Ammon's horn (tissue), 1 donor: Measurements from ENCODE around the gene SLC7A14.

ENCODE experiments used
- DNase-seq: peaks from one replicate; pipeline ENCODE4 v3.0.0-alpha.2; 2016; ENCODE audit warnings: low spot score

SLC7A14 gene

DNA sequence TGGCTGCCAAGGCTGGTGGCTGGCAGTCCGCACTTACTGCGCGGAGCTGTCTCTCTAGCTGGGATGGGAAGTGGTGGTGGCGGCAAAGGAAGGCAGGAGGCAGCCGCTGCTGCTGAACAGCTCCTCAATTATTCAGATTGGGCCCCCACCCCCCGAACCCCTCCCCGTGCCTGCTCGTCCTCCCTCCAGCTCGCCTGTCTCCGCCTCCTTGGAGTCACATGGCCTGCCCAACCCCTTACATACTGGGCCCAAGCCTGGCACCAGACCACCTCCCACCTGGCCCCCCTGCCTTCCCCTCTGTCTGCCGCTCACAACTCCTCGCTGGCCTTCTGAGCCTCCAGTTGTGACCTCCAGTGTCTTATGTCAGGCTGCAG lies at the start of gene SLC7A14:
TSS of gene SLC7A14 (minus strand) at position 139 of the 374 bp plus-strand sequence. CDS start 59,139 bp downstream, outside the sequence.
- peak; percentile 78 for DNase-seq

DNA sequence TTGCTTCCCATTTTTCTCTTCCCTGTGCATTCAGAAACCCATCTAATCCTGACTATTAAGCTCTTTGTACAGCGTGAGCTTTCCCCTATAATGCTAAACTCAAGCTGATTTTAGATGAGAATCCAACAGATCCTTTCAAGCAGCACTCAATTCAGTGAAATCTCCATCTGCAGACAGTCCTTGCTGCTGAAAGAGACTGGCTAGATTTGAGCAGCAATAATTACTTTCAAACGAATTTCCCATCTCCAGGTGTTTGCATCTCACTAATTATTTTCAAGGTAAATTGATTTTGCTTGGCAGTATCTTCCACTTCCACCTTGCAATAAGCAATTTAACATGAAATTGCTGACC lies 49.5 kb upstream of the SLC7A14 start:
- no peak for DNase-seq

DNA sequence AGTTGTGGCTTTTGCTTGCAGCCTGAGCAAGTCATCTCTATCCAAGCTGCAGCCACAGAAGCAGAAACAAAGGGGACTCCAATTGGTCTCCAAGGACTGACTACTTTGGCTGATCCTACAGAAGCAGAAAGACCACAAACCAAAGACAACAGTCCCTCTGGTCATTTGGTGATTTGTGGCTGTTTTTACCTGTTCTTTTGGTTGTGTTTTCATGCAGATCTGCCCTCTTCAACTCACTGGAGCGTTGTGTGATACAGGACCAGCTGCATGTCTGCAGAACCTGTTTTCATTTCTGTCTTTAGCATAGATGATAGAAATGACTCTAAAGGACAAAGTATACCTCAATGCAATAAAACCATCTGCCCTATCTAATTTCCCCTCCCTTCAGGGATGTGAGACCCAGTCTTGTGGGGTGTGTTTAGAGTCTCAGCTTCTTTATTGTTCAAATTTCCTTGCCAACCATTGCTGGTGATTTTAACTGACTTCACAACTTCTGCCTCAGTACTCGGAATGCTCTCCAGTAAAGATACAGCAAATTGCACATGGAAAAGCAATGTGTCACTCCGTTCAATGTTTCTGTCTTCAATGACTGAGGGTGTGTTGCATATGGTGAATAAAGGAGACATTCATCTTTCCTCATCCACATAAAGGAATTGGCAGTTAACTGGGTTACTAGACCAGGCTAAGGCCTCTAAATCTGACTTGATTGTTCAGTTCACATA lies 48.9 kb upstream of the SLC7A14 start:
- no peak for DNase-seq

DNA sequence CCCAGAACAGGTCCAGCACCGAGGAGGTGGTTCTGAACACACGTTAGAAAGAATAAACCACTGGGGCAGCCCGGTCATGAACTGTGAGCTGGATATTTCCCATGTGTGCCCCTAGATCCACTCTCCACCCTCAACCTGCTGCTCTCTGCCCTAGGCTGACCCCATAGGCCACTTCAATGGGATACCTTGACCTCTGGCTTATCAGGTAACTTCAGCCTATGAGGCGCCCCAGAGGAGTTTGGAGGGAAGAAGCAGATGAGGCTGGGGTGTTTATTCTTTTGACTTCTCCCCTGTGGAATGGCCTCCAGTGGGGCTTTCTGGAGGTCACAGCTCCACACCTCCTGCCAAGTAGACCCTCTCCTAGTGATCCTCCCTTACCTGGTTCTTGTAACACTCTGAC lies 47.7 kb upstream of the SLC7A14 start:
- no peak for DNase-seq

DNA sequence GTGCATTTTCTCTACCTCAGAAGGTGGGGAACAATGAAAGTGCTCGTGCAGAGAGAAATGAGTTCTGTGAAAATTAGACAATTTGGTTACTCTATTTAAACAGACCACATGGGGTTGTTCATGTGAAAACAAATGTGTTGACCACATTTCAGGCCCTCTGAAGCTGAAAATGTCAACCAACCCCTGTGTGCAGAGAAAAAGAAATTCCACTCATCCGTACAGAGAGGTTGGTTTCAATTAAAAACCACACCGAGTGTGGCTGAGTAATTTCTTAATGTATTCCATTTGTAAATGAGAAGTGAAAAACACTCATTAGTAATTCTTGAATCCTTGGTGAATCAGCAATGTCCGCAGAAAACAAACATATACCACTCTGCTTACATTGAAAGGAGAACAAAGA lies 46.9 kb upstream of the SLC7A14 start:
- no peak for DNase-seq

DNA sequence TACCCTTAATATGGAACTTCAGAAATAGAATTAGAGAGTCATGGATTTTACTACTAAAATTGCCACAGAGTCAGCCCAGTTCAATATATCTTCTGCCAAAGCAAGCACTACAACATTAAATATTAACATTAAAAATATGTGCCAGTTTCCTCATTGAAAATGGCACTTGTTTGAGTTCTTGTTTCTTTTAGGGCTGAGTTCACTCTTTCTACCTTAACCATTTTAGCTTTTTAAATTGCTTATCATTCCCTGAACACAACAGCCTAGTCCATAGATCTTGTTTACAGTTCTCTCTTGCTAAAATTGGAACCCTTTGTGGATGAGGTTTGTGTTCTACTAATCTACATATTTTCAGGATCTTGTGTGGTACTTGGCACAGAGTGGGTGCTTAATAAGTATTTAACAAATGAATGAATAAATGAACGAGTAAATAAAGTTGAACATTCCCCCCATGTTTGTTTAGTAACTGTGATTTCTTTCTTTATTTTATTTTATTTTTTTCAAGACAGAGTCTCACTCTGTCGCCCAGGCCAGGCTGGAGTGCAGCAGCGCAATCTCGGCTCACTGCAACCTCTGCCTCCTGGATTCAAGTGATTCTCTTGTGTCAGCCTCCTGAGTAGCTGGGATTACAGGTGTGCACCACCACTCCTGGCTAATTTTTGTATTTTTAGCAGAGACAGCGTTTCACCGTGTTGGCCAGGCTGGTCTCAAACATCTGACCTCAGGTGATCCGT lies 46.0 kb upstream of the SLC7A14 start:
- no peak for DNase-seq

DNA sequence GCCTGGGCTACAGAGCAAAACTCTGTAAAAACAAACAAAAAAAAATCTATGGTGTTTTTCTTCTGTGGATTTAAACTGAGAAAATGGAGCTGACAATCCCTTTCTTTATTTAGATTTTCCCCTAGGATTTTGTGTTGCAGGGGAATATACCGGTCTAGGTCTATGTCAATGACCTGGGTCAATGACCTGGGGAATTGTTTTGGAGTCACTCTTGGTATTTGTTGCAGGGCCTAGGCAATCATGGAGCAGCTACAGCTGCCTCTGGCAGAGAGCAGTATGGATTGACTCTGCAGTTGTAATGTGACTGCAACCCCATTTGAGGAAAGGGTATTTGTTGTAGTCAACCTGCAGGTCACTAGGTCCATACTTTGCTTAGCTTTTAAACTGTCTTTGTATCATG lies 37.6 kb upstream of the SLC7A14 start:
- no peak for DNase-seq

DNA sequence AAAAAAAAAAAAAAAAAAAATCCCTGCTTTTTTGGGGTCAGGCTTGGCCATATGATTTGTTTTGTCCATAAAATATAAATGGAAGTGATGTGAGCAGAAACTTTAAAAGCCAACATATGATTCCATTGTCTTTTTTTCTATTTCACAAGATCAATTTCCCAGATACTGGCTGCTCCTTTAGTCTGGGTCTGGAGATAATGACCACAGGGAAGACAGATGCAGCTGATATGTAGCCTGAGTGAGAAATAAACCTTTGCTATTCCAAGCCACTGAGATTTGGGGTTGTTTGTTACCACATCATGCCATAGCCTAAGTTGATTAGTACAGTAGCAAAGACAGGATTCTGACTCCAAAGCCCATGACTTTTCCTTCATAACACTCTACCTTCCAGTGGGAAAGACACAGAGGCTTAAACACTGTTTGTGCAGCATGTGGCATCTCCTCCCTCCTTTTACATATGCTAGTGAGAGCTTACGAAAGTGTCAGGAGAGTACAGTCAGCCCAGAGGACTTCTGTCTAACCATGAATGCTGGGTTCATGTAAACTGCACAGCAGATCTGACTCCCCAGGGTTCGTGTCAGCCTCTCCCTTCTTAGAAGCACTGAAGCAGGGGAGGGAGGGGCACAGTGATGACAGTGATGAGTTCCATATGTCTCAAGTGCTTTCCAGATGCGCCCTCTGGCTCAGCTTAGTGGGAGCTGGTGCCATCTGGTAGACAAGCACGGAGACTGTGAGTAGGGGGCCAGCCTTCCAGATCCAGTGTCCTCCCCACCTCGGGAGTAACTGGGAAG lies 36.7 kb upstream of the SLC7A14 start:
- peak; percentile 78 for DNase-seq

DNA sequence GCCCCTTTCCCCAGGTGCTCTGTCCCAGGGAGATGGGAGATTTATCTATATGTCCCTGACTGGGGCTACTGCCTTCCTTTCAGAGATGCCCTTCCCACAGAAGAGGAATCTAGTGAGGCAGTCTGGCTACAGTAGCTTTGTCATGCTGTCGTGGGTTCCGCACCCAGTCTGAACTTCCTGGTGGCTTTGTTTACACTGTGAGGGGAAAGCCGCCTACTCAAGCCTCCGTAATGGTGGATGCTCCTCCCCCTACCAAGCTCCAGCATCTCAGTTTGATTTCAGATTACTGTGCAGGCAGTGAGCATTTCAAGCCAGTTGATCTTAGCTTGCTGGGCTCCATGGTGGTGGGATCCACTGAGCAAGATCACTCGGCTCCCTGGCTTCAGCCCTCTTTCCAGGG lies 35.4 kb upstream of the SLC7A14 start:
- no peak for DNase-seq

DNA sequence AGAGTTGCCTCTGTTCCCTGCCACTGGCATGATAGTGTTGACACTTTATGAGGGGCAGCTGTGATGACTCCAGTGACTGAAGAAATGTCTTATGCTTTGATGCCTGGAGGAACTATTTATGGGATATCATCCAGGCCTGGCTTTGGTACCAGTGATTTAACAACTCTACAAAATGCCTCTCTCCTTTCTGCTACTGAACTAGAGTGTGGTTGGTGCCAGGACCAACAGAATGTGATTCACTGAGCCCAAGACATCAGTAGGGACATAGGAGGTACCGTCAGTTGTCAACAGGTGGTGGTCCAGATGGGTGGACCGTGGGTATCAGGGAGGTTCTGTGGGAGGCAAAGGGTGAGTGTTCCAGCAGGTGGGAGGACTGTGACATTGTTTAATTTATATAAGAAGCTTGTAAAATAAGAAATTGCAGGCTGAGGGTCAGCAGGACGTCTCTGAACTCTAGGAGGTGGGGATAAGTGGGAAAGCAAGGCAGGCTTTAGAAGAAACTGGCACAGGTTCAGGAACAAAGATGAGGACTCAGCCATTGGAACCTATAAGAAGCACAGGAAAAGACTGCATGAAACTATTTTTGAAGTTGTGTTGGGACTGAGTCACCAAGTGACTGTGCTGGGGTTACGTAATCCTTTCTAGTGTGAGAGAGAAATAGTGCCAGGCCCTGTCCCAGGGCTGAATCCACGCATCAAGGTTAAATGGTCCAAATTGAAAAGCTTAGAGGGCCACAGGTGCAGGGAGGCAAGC lies 28.5 kb upstream of the SLC7A14 start:
- DNase-seq: no peak

DNA sequence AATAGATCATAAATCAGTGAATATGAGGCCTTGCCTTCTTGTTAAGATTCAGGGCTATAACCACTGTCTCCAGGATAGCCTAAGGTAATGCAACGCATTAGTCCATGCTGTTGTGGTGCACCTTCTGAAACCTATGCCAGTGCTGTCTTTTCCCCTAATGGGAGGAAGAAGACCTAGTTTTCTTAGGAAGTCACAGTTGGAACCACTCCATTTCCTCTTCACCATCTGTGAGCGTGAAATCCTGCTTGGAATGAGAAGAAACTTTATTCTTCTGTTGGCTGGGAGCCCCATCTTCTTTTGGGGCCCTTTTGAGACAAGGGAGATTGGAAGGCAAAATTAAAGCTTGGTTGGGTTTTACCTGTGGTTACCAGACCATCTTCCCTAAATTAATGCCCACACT lies 25.9 kb upstream of the SLC7A14 start:
- DNase-seq: no peak

DNA sequence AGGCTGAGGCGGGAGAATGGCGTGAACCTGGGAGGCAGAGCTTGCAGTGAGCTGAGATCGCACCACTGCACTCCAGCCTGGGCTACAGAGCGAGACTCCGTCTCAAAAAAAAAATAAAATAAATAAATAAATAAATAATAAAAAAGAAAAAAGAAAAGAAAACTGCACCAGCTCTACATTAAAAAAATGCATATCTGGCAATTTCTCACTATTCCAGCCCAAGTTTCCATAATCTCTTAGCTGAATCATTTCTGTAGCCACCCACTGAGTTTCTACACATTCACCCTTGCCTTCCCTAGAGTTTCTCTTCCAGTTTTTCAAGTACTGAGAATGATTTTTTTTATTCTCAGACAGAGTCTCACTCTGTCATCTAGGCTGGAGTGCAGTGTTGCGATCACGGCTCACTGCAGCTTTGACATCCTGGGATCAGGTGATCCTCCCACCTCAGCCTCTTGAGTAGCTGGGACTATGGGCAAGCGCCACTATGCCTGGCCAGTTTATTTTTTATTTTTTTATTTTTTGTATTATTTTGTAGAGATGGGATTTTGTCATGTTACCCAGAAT lies 24.5 kb upstream of the SLC7A14 start:
- no peak for DNase-seq

DNA sequence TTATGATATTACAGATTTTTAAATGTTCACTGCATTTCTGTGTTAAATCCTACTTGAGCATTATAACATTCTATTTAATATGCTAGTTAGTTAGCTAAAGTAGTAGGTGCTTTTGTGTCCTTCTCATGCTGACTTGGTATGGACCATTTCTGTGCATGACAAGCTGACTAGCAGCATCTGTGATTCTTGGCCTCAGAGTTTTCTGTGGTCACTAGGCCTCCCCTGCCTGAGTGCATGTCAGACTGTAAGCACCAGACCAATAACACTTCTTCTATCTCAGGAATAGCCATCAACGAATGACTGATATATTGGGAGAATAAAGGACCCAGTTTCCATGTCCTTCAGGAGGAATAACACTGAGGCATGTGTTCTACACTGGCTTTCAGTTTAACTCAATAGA lies 22.6 kb upstream of the SLC7A14 start:
- DNase-seq: no peak

DNA sequence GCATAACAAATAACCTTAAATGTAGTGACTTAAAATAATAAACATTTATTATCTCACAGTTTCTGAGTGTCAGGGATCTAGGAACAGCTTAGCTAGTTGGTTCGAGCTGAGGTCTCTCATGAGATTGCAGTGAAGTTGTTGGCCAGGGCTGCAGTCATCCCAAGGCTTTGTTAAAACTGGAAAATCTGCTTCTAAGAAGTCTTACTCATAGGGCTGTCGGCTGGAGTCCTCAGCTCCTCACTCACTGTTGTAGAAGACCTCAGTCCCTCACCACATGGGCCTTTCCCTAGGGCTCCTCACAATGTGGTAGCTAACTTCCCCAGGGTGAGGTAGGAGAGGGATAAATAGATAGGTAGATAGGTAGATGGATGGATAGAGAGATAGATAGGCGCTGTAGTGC lies 20.8 kb upstream of the SLC7A14 start:
- no peak for DNase-seq

DNA sequence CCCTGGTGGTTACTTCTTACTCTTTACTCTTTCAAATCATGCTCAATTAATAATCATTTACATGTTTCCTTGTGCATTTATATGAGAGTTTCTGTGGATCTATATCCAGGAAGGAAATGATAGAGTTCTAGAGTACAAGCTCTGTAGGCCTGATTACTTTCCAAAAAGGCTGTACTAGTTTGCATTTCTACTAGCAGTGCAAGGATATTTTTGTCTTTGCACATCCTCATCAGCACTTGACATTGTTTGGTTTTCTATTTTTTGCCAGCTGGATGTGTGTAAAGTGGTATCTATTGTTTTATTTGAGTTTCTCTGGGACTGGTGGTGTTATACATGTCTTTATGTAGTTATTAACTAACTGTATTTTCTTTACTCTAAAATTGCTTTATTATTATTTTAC lies 19.6 kb upstream of the SLC7A14 start:
- no peak for DNase-seq

DNA sequence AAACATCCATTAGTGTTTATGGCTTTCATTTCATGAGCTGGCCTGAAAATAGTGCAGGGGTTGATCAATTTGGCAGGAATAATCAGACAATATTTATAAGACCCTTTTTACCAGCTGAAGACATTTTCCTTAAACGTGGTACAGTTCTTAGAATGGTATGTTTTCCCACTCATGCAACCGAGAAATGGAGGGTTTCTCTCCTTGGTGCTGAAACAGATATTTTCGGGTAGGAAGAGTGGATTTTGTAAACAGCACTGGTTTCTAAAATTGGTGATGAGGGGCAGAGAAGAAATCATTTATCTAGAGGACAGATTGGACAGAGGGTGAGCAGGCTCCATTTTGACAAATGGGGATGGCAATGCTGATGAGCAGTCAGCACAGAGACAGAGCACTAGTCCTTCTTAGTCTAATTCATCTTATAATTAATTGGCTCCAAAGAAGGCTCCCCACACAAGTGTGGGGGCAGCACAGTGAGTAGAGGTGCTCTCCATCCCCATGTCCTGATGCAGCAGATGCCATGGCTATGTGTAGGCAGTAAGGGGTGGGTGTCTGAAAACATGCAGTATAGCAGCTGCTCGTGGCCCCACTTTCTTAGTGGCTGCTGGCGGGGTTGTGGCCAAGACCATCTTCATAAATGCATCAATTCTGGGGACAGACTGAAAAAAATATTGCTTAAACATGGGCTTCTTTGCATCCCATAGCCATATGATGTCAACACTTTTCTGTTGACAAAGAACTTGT lies 18.1 kb upstream of the SLC7A14 start:
- DNase-seq: peak; percentile 56

DNA sequence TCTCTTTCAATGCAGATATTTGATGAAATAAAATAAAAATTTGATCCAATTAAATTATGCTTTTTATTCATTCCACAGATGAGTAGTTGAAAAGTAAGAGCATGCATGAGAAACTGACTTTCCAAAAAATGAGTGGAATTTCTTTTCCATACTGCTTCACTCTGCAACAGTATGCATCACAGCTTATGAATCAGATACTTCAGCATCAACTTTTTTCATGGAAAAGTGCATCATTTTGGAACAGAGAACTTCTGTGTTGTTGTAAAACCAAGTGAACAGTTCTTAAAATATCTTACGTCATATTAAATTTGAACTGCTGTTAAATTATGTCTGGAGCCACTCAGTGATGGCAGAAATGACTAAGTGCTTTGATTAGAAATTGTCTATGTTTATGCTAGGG lies 16.7 kb upstream of the SLC7A14 start:
- no peak for DNase-seq

DNA sequence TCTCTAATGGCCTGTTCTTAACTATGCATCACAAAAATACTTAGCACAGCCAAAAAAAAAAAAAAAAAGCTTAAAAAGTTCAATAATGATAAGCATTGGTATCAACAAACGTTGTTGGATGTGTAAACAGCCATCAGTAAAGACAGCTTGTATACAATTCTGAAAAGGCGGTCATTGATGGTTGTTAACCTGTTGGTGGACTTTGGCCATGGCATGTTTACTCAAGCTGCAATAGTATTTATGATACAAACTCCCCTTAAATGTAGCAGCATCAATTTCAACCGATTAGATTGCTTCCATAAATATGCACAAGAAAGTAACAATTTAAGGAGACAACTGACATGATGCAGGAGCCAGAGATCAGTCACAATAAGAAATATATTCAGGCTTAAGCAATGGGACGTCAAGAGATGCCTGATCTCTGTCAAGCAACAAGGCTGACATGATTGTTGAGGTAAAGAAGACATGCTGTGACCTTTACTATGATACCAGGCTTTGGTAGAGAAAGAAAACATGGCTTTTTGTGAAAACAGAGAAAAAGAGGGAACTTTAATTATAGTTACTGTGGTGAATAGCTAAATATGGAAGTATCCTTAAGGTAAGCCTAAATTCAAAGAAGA lies 14.2 kb upstream of the SLC7A14 start:
- DNase-seq: no peak

DNA sequence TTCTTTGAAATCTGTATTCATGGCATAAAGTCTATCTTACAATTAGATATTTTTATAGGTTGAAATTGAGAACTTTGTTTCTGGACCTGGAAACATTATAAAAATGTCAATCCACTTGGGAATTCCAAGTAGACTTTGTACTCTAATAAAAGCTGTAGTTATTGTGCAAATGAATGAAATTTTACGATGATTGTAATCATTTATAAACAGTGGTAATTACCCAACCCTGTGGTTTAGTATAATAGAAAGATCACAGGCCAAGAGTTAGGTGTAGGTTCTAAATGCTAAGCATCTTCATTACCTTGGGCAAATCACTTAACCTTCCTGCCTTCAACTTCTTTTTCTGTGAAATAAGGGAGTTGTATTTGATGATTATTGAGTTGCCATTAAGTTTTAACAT lies 13.2 kb upstream of the SLC7A14 start:
- no peak for DNase-seq

DNA sequence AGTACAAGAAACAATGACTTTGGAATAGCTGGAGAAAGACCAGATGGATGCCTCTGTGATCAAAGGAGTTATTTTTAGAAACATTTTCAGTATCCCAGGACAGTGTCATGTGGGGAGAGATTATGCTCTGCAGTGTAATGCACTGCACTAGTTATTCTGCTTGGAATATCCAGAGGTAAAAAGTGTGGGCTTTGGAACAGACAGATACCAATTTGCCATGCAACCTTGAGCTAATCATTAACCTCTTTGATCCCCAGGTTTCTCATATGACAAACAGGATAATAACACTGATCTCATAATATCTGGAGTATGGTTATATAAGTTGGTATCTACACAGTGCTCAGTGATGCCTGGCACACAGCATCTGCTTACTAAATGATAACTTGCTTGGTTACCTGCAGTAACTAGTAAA lies 12.2 kb upstream of the SLC7A14 start:
- no peak for DNase-seq

DNA sequence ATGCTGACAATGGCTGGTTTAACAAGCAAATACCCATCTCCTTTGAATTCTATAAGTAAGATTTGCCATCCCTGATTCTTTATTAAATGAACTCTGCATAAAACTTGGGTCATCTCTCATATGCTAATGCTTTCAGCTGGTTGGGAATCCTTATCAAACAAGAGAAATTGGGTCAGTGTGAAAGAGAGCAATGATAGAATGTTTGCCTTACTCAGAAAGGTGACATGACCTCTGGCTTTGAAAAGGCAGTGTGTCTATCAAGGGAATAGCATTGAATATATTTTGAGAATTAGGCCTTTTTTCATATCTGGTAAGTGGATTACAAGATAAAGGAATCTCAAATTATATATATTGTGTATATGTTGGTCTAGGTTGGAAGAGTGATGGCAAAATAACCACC lies 8.7 kb upstream of the SLC7A14 start:
- no peak for DNase-seq
